SK-N-SH (cell line): ENCODE measurements around the gene FADS2. TPM values are rescaled to one million over a fixed set of nuclear protein-coding genes. Genes with fewer than 3 reads are reported as not detected.

Experiments
- CTCF ChIA-PET: fragments of 300-600, 350-600 bp; formaldehyde crosslinking; extraction: SDS; loops from one replicate; lab custom pipeline; 2021; lab: Yijun Ruan, JAX
- POLR2A ChIA-PET: fragments of 350-600 bp; sonication (Branson Sonifier 250); formaldehyde crosslinking; extraction: SDS; loops from one replicate; lab custom pipeline; 2020; ENCODE audit warnings: antibody characterized with exemption, inconsistent platforms; lab: Yijun Ruan, JAX
- DNase-seq: peaks from one replicate; pipeline ENCODE4 v3.0.0; 2012
- H2AFZ ChIP-seq: fragments of 200-600 bp; sonication (generic); 2 replicates; pipeline ENCODE4 v1.8.1; 2016; ENCODE audit warnings: antibody characterized with exemption, mild to moderate bottlenecking, low read depth
- H3F3A ChIP-seq: fragments of 200-600 bp; sonication (generic); replicated peaks from 2 replicates; pipeline ENCODE3; 2016; ENCODE audit warnings: antibody characterized with exemption, mild to moderate bottlenecking; ENCODE audit not compliant: insufficient read depth
- H3K27ac ChIP-seq, 2 experiments: fragments of 200-500 bp in 1 of 2; fragments of 200-600 bp in 1 of 2; sonication (Bioruptor generic) in 1 of 2; sonication (generic), shearing (Covaris generic) in 1 of 2; 2 replicates each; pipeline versions ENCODE4 v1.5.1 to v1.6.1; 2014 to 2016; ENCODE audit warnings: low read depth in 2 of 2, inconsistent platforms in 1 of 2, low read length in 1 of 2, mild to moderate bottlenecking in 1 of 2, mixed read lengths in 1 of 2
- H3K27me3 ChIP-seq: fragments of 200-600 bp; sonication (generic), shearing (Covaris generic); 2 replicates; pipeline ENCODE4 v1.6.1; 2016; ENCODE audit warnings: mixed run types; ENCODE audit not compliant: insufficient read depth
- H3K36me3 ChIP-seq, 2 experiments: fragments of 200-500 bp in 1 of 2; fragments of 200-600 bp in 1 of 2; sonication (Bioruptor generic) in 1 of 2; sonication (generic) in 1 of 2; replicated peaks in 1 of 2; 2 replicates each; pipeline versions ENCODE3 to v1.5.1; 2014 to 2016; ENCODE audit warnings: low read length in 1 of 2, mild to moderate bottlenecking in 1 of 2; ENCODE audit not compliant: insufficient read depth in 2 of 2, control insufficient read depth in 1 of 2
- H3K4me1 ChIP-seq, 2 experiments: fragments of 200-500 bp in 1 of 2; fragments of 200-600 bp in 1 of 2; sonication (Bioruptor generic) in 1 of 2; sonication (generic), shearing (Covaris generic) in 1 of 2; 2 replicates each; pipeline versions ENCODE4 v1.5.1 to v1.6.1; 2014 to 2016; ENCODE audit warnings: low read depth in 1 of 2, low read length in 1 of 2, mixed run types in 1 of 2; ENCODE audit not compliant: insufficient read depth in 2 of 2, control insufficient read depth in 1 of 2
- H3K4me2 ChIP-seq: fragments of 200-600 bp; sonication (generic), shearing (Covaris generic); 2 replicates; pipeline ENCODE4 v1.6.1; 2017; ENCODE audit warnings: mixed run types
- H3K4me3 ChIP-seq, 2 experiments: fragments of 200-500 bp in 1 of 2; fragments of 200-600 bp in 1 of 2; sonication (Bioruptor generic) in 1 of 2; sonication (generic), shearing (Covaris generic) in 1 of 2; 2 replicates each; pipeline versions ENCODE4 v1.5.1 to v1.8.1; 2014 to 2016; ENCODE audit warnings: low read depth in 2 of 2, inconsistent platforms in 1 of 2, low read length in 1 of 2, mild to moderate bottlenecking in 1 of 2, mixed read lengths in 1 of 2, moderate library complexity in 1 of 2
- H3K79me2 ChIP-seq: fragments of 200-600 bp; sonication (generic); 2 replicates; pipeline ENCODE4 v1.8.1; 2017; ENCODE audit warnings: mild to moderate bottlenecking; ENCODE audit not compliant: insufficient read depth
- H3K9ac ChIP-seq: fragments of 200-600 bp; sonication (generic); 2 replicates; pipeline ENCODE4 v1.6.1; 2017; ENCODE audit warnings: mixed run types
- H3K9me2 ChIP-seq: fragments of 200-600 bp; sonication (generic); 2 replicates; pipeline ENCODE4 v1.6.1; 2017; ENCODE audit warnings: mixed run types
- H3K9me3 ChIP-seq: fragments of 200-600 bp; sonication (generic); 2 replicates; pipeline ENCODE4 v1.6.1; 2017; ENCODE audit warnings: mixed run types, mild to moderate bottlenecking, moderate library complexity
- H4K20me1 ChIP-seq: fragments of 200-600 bp; sonication (generic); 2 replicates; pipeline ENCODE4 v1.6.1; 2017; ENCODE audit warnings: mild to moderate bottlenecking, mixed run types; ENCODE audit not compliant: insufficient read depth
- CHD2 ChIP-seq: fragments of 150-350 bp; IDR thresholded peaks from 2 replicates; pipeline ENCODE4 v1.6.1; 2018; ENCODE audit warnings: low read length; ENCODE audit not compliant: partially characterized antibody
- ELF1 ChIP-seq: IDR thresholded peaks from 2 replicates; pipeline ENCODE4 v1.4.0; 2012
- EP300 ChIP-seq, 2 experiments: IDR thresholded peaks; 2 replicates each; pipeline versions ENCODE4 v1.4.0 to v1.6.1; 2012; ENCODE audit warnings: borderline replicate concordance in 1 of 2, low read depth in 1 of 2, low read length in 1 of 2
- GATA2 ChIP-seq: sonication (generic); formaldehyde crosslinking; IDR thresholded peaks from 2 replicates; pipeline ENCODE4 v1.5.0; 2020; ENCODE audit warnings: mild to moderate bottlenecking, missing genetic modification reagents
- IRF3 ChIP-seq: fragments of 150-350 bp; IDR thresholded peaks from 2 replicates; pipeline ENCODE4 v1.6.1; 2016; ENCODE audit warnings: mild to moderate bottlenecking, low read depth, low read length
- JUND ChIP-seq: IDR thresholded peaks from 2 replicates; pipeline ENCODE4 v1.4.0; 2012
- MXI1 ChIP-seq: IDR thresholded peaks from 2 replicates; pipeline ENCODE4 v1.6.1; 2012; ENCODE audit warnings: mild to moderate bottlenecking, low read depth, low read length, improper control_type of control experiment
- NRF1 ChIP-seq: IDR thresholded peaks from 2 replicates; pipeline ENCODE4 v1.6.1; 2012; ENCODE audit warnings: low read depth, mild to moderate bottlenecking, low read length
- POLR2AphosphoS5 ChIP-seq: IDR thresholded peaks from 2 replicates; pipeline ENCODE4 v1.6.1; 2012; ENCODE audit warnings: low read depth, low read length
- RAD21 ChIP-seq: IDR thresholded peaks from 2 replicates; pipeline ENCODE4 v1.6.1; 2012; ENCODE audit warnings: mild to moderate bottlenecking, low read length
- RCOR1 ChIP-seq: fragments of 150-350 bp; IDR thresholded peaks from 2 replicates; pipeline ENCODE4 v1.6.1; 2017; ENCODE audit warnings: antibody characterized with exemption, low read length
- TCF12 ChIP-seq: IDR thresholded peaks from 2 replicates; pipeline ENCODE4 v1.4.0; 2012
- TEAD4 ChIP-seq: IDR thresholded peaks from 2 replicates; pipeline ENCODE4 v1.4.0; 2012; ENCODE audit warnings: mild to moderate bottlenecking, borderline replicate concordance; ENCODE audit not compliant: insufficient read depth
- USF2 ChIP-seq: fragments of 150-350 bp; IDR thresholded peaks from 2 replicates; pipeline ENCODE4 v1.6.1; 2017; ENCODE audit warnings: antibody characterized with exemption, low read length, low read depth, borderline replicate concordance
- WGBS: methylation state at CpG from one replicate; pipeline ENCODE4 v1.1.6; 2017; ENCODE audit warnings: low lambda C conversion rate; 5-methylcytosine and 5-hydroxymethylcytosine counted together
- polyA plus RNA-seq, 3 experiments: library from polyadenylated mRNA; depleted of rRNA; stranded (reverse); fragments of >200 nt; gene quantifications; 2 replicates each; pipeline ENCODE4 v1.2.3, GENCODE V29; 2012

FADS2 gene
- polyA plus RNA-seq, 1 of the 3 experiments (the other 2 are of a cell fraction), result 67.8 TPM

DNA sequence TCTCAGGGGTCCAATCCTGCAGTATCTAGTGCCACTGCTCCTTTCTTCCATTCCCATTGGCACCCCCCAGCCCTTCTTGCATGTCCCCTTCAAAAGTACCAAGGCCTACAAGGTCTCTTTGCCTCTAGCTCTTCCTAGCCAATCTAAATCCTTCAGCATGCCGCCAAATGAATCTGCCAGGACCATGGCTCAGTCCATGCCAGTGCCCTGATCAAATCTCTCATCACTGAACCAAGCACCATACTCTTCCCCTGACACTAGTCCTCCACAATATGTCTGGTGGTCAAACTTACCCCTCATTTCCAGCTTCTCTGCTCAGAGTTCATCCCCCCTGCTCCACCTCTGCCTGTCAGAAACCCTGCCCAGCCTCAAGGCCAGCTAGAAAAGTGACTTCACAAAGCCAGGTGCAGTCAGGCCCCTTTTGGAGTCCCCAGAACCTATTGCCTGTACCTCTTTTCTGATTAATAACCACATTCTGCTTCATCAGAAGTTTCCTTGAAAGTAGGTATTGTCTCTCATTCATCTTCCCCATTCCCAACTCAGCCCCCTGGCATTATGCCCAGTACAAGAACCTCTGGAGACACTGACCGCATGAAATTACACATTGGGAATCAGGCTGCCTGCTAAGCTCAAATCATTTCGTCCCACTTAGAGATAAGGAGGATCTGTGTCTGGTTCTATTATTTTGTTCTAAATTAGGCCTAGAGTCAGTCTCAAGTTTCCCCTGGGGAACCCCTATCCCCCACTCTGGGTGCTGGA lies 24.0 kb upstream of the FADS2 start:
- no peak for DNase-seq

GRCh38 chr11:61805146-61805545 lies 23.0 kb upstream of the FADS2 start:
- Histone ChIP-seq H3K9me2 (no peaks in the 10 kb centered on the region), H3K4me1 (no peaks in the 10 kb centered on the region), H3K9ac (no peak overlapping the region), H3K79me2 (no peaks in the 10 kb centered on the region; the same call in none of the 2 replicates), H2AFZ (no peak overlapping the region), H3K9me3 (no peaks in the 10 kb centered on the region), H3K4me2 (no peak overlapping the region), H3K27ac (no peak overlapping the region), H4K20me1 (no peaks in the 10 kb centered on the region), H3K4me3 (no peak overlapping the region), H3K36me3 (peaks cover 19 to 58% of the 10 kb centered on the region in 2 experiments), H3K27me3 (no peaks in the 10 kb centered on the region), H3F3A (peaks cover 6% of the 10 kb centered on the region)
- no peak for DNase-seq
- TF ChIP-seq GATA2 (CRISPR knock-in tag) (no peak), USF2 (no peak), CHD2 (no peak), TCF12 (no peak), RAD21 (no peak), EP300 (IDR thresholded peaks at IDR 0.05; ENCODE audit: borderline replicate concordance in 1 of 2, low read depth in 1 of 2, low read length in 1 of 2) (no peak), IRF3 (no peak), JUND (no peak), ELF1 (no peak), POLR2AphosphoS5 (no peak), NRF1 (no peak)
- 100% methylated on average over 1 of the region's 1 CpG for WGBS
- ChIA-PET POLR2A (interaction anchor here (1.2 to 1.5 kb wide), 3 partner anchors 10 to 23 kb away, joined by 3 to 6 read pairs (median 4); partner anchors contain the start of gene FADS2), CTCF (interaction anchor here (1.7 to 3.5 kb wide), 4 partner anchors 8 to 303 kb away, joined by 6 to 21 read pairs (median 12); no protein-coding TSS in a partner anchor)

More for the DNA sequence above, 24.0 kb upstream of the FADS2 start:
- no peak for TF ChIP-seq TEAD4
- no peak for TF ChIP-seq GATA2 (CRISPR knock-in tag)
- TF ChIP-seq RCOR1, result no peak
- no peak for TF ChIP-seq MXI1
- TF ChIP-seq, all 33 proteins: peak for 0
- Histone ChIP-seq H3K9ac (no peak overlapping the region), H4K20me1 (no peaks in the 10 kb centered on the region), H3K4me3 (no peak overlapping the region), H3K9me2 (no peaks in the 10 kb centered on the region), H3K4me2 (no peak overlapping the region), H3F3A (peaks cover 6% of the 10 kb centered on the region), H3K79me2 (peaks cover 9% of the 10 kb centered on the region), H2AFZ (no peak overlapping the region), H3K4me1 (no peaks in the 10 kb centered on the region), H3K36me3 (peaks cover 14 to 55% of the 10 kb centered on the region in 2 experiments), H3K27me3 (no peaks in the 10 kb centered on the region), H3K27ac (no peak overlapping the region), H3K9me3 (no peaks in the 10 kb centered on the region)
- ChIA-PET CTCF (interaction anchor here (0.7 to 3.5 kb wide), 8 partner anchors 8 to 304 kb away, joined by 3 to 13 read pairs (median 6); partner anchors contain the start of genes FEN1 and TMEM258), POLR2A (interaction anchor here (1.2 to 1.5 kb wide), 2 partner anchors 11 kb away, joined by 3 to 4 read pairs; partner anchors contain the start of gene FEN1)
- WGBS, result 86% methylated on average over 3 of the region's 3 CpGs
